Glutamatergic neuron (in vitro differentiated cells): ENCODE results near the gene CHD6. TPM values are rescaled to one million over a fixed set of nuclear protein-coding genes. Genes with fewer than 3 reads are reported as not detected.

Experiments used
- DNase-seq: peaks from one replicate; pipeline ENCODE4 v3.0.0; 2022
- H3K27ac Mint-ChIP-seq: one replicate; pipeline ENCODE4 v1.8.0; 2020; ENCODE audit warnings: mild to moderate bottlenecking, mixed read lengths, inconsistent platforms; ENCODE audit not compliant: unreplicated experiment
- H3K27me3 Mint-ChIP-seq: one replicate; pipeline ENCODE4 v1.8.0; 2020; ENCODE audit warnings: mild to moderate bottlenecking, moderate library complexity, mixed read lengths, inconsistent platforms; ENCODE audit not compliant: unreplicated experiment
- H3K36me3 Mint-ChIP-seq: one replicate; pipeline ENCODE4 v1.8.0; 2020; ENCODE audit warnings: mild to moderate bottlenecking, mixed read lengths, inconsistent platforms; ENCODE audit not compliant: unreplicated experiment
- H3K4me1 Mint-ChIP-seq: one replicate; pipeline ENCODE4 v1.8.0; 2020; ENCODE audit warnings: mild to moderate bottlenecking, low read depth, mixed read lengths, inconsistent platforms; ENCODE audit not compliant: unreplicated experiment
- H3K4me3 Mint-ChIP-seq: one replicate; pipeline ENCODE4 v1.8.0; 2020; ENCODE audit warnings: mild to moderate bottlenecking, mixed read lengths, inconsistent platforms; ENCODE audit not compliant: unreplicated experiment
- H3K9me3 Mint-ChIP-seq: one replicate; pipeline ENCODE4 v1.8.0; 2020; ENCODE audit warnings: mild to moderate bottlenecking, moderate library complexity, mixed read lengths, inconsistent platforms; ENCODE audit not compliant: unreplicated experiment
- CTCF ChIP-seq: fragments of 200-600 bp; sonication (generic); IDR thresholded peaks from one replicate; pipeline ENCODE4 v1.5.0; 2021; ENCODE audit not compliant: partially characterized antibody, unreplicated experiment
- total RNA-seq: library from RNA; stranded (reverse); fragmentation: NEBNext Ultra II Directional; extraction: Animal tissue kit (Norgen Biotek cat#: 25700); gene quantifications from one replicate; pipeline ENCODE4 v1.2.1, GENCODE V29; 2021; ENCODE audit not compliant: unreplicated experiment

The CHD6 gene
- total RNA-seq, 1 donor from 2014 or later, result 85.6 TPM

GRCh38 chr20:41551011-41551705 lies 67.0 kb downstream of the CHD6 start:
- Mint-ChIP-seq H3K9me3 (peaks cover 9% of the 10 kb centered on the region), H3K27me3 (peaks cover 3% of the 10 kb centered on the region), H3K36me3 (peaks cover 11% of the 10 kb centered on the region), H3K4me1 (peaks cover 3% of the 10 kb centered on the region), H3K4me3 (no peak overlapping the region), H3K27ac (no peak overlapping the region)
- no peak for DNase-seq
- no peak for TF ChIP-seq CTCF

- TF ChIP-seq CTCF, result no peak
- Mint-ChIP-seq H3K9me3 (no peaks in the 10 kb centered on the region), H3K4me3 (no peak overlapping the region), H3K27ac (no peak overlapping the region), H3K36me3 (peaks cover 11% of the 10 kb centered on the region), H3K27me3 (no peaks in the 10 kb centered on the region), H3K4me1 (peaks cover 9% of the 10 kb centered on the region)
- DNase-seq, result no peak
Observed at GRCh38 chr20:41547221-41547620, 71.0 kb downstream of the CHD6 start.

- no peak overlapping the region for H3K27ac Mint-ChIP-seq
- peaks cover 9% of the 10 kb centered on the region for H3K4me1 Mint-ChIP-seq
- H3K36me3 Mint-ChIP-seq, result peaks cover 11% of the 10 kb centered on the region
- DNase-seq, result no peak
- no peak overlapping the region for H3K4me3 Mint-ChIP-seq
- H3K9me3 Mint-ChIP-seq, result no peaks in the 10 kb centered on the region
- H3K27me3 Mint-ChIP-seq, result no peaks in the 10 kb centered on the region
- TF ChIP-seq CTCF, result no peak
Observed at GRCh38 chr20:41546535-41546934, 71.6 kb downstream of the CHD6 start.

GRCh38 chr20:41544472-41544871 lies 73.7 kb downstream of the CHD6 start:
- H3K4me3 Mint-ChIP-seq, result no peak overlapping the region
- no peaks in the 10 kb centered on the region for H3K9me3 Mint-ChIP-seq
- no peaks in the 10 kb centered on the region for H3K36me3 Mint-ChIP-seq
- no peaks in the 10 kb centered on the region for H3K27me3 Mint-ChIP-seq
- TF ChIP-seq CTCF, result no peak
- no peak for DNase-seq
- no peak overlapping the region for H3K27ac Mint-ChIP-seq
- H3K4me1 Mint-ChIP-seq, result peaks cover 5% of the 10 kb centered on the region

GRCh38 chr20:41540918-41541317 lies 77.3 kb downstream of the CHD6 start:
- Mint-ChIP-seq H3K27me3 (no peaks in the 10 kb centered on the region), H3K27ac (no peak overlapping the region), H3K36me3 (no peaks in the 10 kb centered on the region), H3K4me1 (peaks cover 5% of the 10 kb centered on the region), H3K4me3 (no peak overlapping the region), H3K9me3 (peaks cover 4% of the 10 kb centered on the region)
- DNase-seq, result no peak
- TF ChIP-seq CTCF, result no peak
